Motor neuron (in vitro differentiated cells): Measurements from ENCODE around the gene MCF2. TPM values are rescaled to one million over a fixed set of nuclear protein-coding genes. Genes with fewer than 3 reads are reported as not detected.
A peak's percentile ranks its signal among the peaks of the same experiment; 100 is the strongest.
"Not testable (repeated sequence)": the region's sequence is repeated elsewhere in the genome, so short reads cannot be mapped to it uniquely, and the experiment has no call there.

ENCODE experiments used
- ATAC-seq, 8 experiments: fragments of 200-7000 bp; cut with Tn5 transposase; replicated peaks in 6 of 8; 2 replicates each; pipeline ENCODE4 v1.8.0; 2021; ENCODE audit warnings: mild to moderate bottlenecking in 8 of 8, moderate library complexity in 8 of 8
- H3K27ac ChIP-seq, 2 donors: fragments of 250-450 bp; sonication (Bioruptor Pico); 2 replicates each; pipeline ENCODE4 v1.9.0; 2021; ENCODE audit warnings: antibody characterized with exemption in 2 of 2, mild to moderate bottlenecking in 2 of 2, moderate library complexity in 1 of 2
- H3K4me1 ChIP-seq, 2 donors: fragments of 250-450 bp; sonication (Bioruptor Pico); replicated peaks in 1 of 2; 2 replicates each; pipeline ENCODE4 v1.6.1; 2021; ENCODE audit warnings: antibody characterized with exemption in 2 of 2, mild to moderate bottlenecking in 2 of 2, moderate library complexity in 1 of 2
- H3K4me3 ChIP-seq, 5 donors: fragments of 250-450 bp; sonication (Bioruptor Pico); 2 replicates each; pipeline ENCODE4 v1.9.0; 2021; ENCODE audit warnings: antibody characterized with exemption in 5 of 5, mild to moderate bottlenecking in 5 of 5, moderate library complexity in 4 of 5
- WGBS, 10 experiments: fragments of 450-650 bp; shearing (Covaris generic); methylation state at CpG; one replicate each; pipeline ENCODE4 v1.0.0; 2022; 5-methylcytosine and 5-hydroxymethylcytosine counted together
- in situ Hi-C, 9 experiments: fragments of 400-800 bp; cut with MboI; loops; one replicate each; pipeline ENCODE4 v1.15.0; 2021; ENCODE audit warnings: low sequenced_read_pairs in 9 of 9, low pct_unique_long_range_greater_than_20kb in 2 of 9; ENCODE audit not compliant: unreplicated experiment in 9 of 9
- total RNA-seq, 8 experiments: library from RNA; unstranded; fragments of 300-600 nt; gene quantifications; 2 replicates each; pipeline versions ENCODE4 v1.2.3 to v1.2.4, GENCODE V29; 2022

MCF2 gene
- total RNA-seq, 8 experiments from 2014 or later = 0.09 to 4.3 (median 2.6) TPM; not detected in 2

- in situ Hi-C loops = no loop called here
- peak in 7 of 8 experiments; percentile 42 to 74 (median 66) for ATAC-seq
- Histone ChIP-seq H3K4me3 (peak overlapping the region; percentile 24 to 34 (median 29)), H3K4me1 (no peaks in the 10 kb centered on the region), H3K27ac (no peak overlapping the region)
- 54% methylated on average over 7 of the region's 52 CpGs; no CpG with 5 or more reads in 9 of the 10 experiments for WGBS, 10 experiments
These were observed 16.0 kb downstream of the MCF2 start for GRCh38 chrX:139691843-139692505.

GRCh38 chrX:139691493-139691842 lies 16.5 kb downstream of the MCF2 start:
- H3K4me1 ChIP-seq = no peaks in the 10 kb centered on the region
- H3K4me3 ChIP-seq = peak overlapping the region; percentile 24 to 34 (median 29)
- in situ Hi-C loops = no loop called here
- no CpG with 5 or more reads among the region's 23 CpGs for WGBS, 10 experiments
- ATAC-seq = peak in 7 of 8 experiments; percentile 16 to 71 (median 58)
- no peak overlapping the region for H3K27ac ChIP-seq

GRCh38 chrX:139685175-139685574 lies 22.8 kb downstream of the MCF2 start:
- WGBS, 10 experiments = 0 to 100% (median 65%) methylated on average over 1 to 4 of the region's 7 CpGs; no CpG with 5 or more reads in 6 of the 10 experiments
- H3K4me3 ChIP-seq, H3K4me1 ChIP-seq, H3K27ac ChIP-seq, in situ Hi-C loops, ATAC-seq: not testable (repeated sequence)

- Histone ChIP-seq H3K27ac (no peak overlapping the region), H3K4me3 (no peak overlapping the region), H3K4me1 (no peaks in the 10 kb centered on the region)
- in situ Hi-C loops = no loop called here
- ATAC-seq = no peak
- WGBS, 10 experiments = 0 to 100% (median 36%) methylated on average over 1 to 3 of the region's 3 CpGs; no CpG with 5 or more reads in 5 of the 10 experiments
These were observed 27.6 kb downstream of the MCF2 start for GRCh38 chrX:139680356-139680755.

GRCh38 chrX:139647597-139647996 lies 60.4 kb downstream of the MCF2 start:
- in situ Hi-C loops = no loop called here
- H3K4me1 ChIP-seq = no peaks in the 10 kb centered on the region
- WGBS, 10 experiments = 0 to 100% (median 21%) methylated on average over 1 to 2 of the region's 3 CpGs; no CpG with 5 or more reads in 6 of the 10 experiments
- ATAC-seq = no peak
- no peak overlapping the region for H3K27ac ChIP-seq
- H3K4me3 ChIP-seq = no peak overlapping the region

GRCh38 chrX:139642241-139642927 lies 65.6 kb downstream of the MCF2 start:
- in situ Hi-C loops = no loop called here
- WGBS, 10 experiments = 0 to 33% (median 8%) methylated on average over 1 to 9 of the region's 10 CpGs; no CpG with 5 or more reads in 4 of the 10 experiments
- Histone ChIP-seq H3K27ac (peak overlapping the region in 1 of 2 donors; percentile 51), H3K4me1 (peaks cover 0 to 4% of the 10 kb centered on the region in 2 donors), H3K4me3 (peak overlapping the region; percentile 21 to 57 (median 37))
- ATAC-seq = peak in 7 of 8 experiments; percentile 26 to 97 (median 90)

GRCh38 chrX:139640259-139640658 lies 67.7 kb downstream of the MCF2 start:
- in situ Hi-C loops = no loop called here
- Histone ChIP-seq H3K27ac (no peak overlapping the region), H3K4me1 (peaks cover 0 to 4% of the 10 kb centered on the region in 2 donors), H3K4me3 (no peak overlapping the region)
- WGBS, 10 experiments = 20 to 60% (median 29%) methylated on average over 1 to 2 of the region's 2 CpGs; no CpG with 5 or more reads in 6 of the 10 experiments
- ATAC-seq = no peak

- no peak for ATAC-seq
- peaks cover 0 to 4% of the 10 kb centered on the region in 2 donors for H3K4me1 ChIP-seq
- no peak overlapping the region for H3K4me3 ChIP-seq
- H3K27ac ChIP-seq = no peak overlapping the region
- in situ Hi-C loops = no loop called here
- 25 to 100% (median 71%) methylated on average over 1 to 7 of the region's 8 CpGs; no CpG with 5 or more reads in 6 of the 10 experiments for WGBS, 10 experiments
These were observed 68.7 kb downstream of the MCF2 start for GRCh38 chrX:139639253-139639652.

- in situ Hi-C loops = no loop called here
- 0 to 18% methylated on average over 1 of the region's 1 CpG; no CpG with 5 or more reads in 8 of the 10 experiments for WGBS, 10 experiments
- Histone ChIP-seq H3K4me3 (no peak overlapping the region), H3K27ac (no peak overlapping the region), H3K4me1 (no peaks in the 10 kb centered on the region)
- no peak for ATAC-seq
These were observed 107.9 kb downstream of the MCF2 start for GRCh38 chrX:139600105-139600504.

GRCh38 chrX:139596068-139596467 lies 111.9 kb downstream of the MCF2 start:
- 17 to 80% (median 45%) methylated on average over 1 to 3 of the region's 4 CpGs; no CpG with 5 or more reads in 6 of the 10 experiments for WGBS, 10 experiments
- ATAC-seq = no peak
- in situ Hi-C loops = no loop called here
- Histone ChIP-seq H3K4me3 (no peak overlapping the region), H3K27ac (no peak overlapping the region), H3K4me1 (no peaks in the 10 kb centered on the region)

- H3K4me1 ChIP-seq = no peaks in the 10 kb centered on the region
- no peak overlapping the region for H3K27ac ChIP-seq
- WGBS, 10 experiments = 0 to 80% (median 20%) methylated on average over 1 to 5 of the region's 5 CpGs; no CpG with 5 or more reads in 3 of the 10 experiments
- no peak overlapping the region for H3K4me3 ChIP-seq
- in situ Hi-C loops = no loop called here
- ATAC-seq = peak in 1 of 8 experiments; percentile 94
These were observed 122.4 kb downstream of the MCF2 start for GRCh38 chrX:139585613-139586012.

GRCh38 chrX:139581068-139581467 lies 126.9 kb downstream of the MCF2 start:
- no peaks in the 10 kb centered on the region for H3K4me1 ChIP-seq
- H3K27ac ChIP-seq = no peak overlapping the region
- no peak overlapping the region for H3K4me3 ChIP-seq

GRCh38 chrX:139566981-139567380 lies 141.0 kb downstream of the MCF2 start:
- in situ Hi-C loops = loop anchor here in 4 of 9 experiments (25.0 kb wide), 1 partner anchor 805 kb away; no protein-coding TSS in a partner anchor
- Histone ChIP-seq H3K4me3 (no peak overlapping the region), H3K27ac (no peak overlapping the region), H3K4me1 (no peaks in the 10 kb centered on the region)
- ATAC-seq = no peak
- 20 to 43% methylated on average over 1 of the region's 1 CpG; no CpG with 5 or more reads in 8 of the 10 experiments for WGBS, 10 experiments

More at GRCh38 chrX:139581068-139581467, 126.9 kb downstream of the MCF2 start:
- in situ Hi-C loops = no loop called here
- ATAC-seq = no peak
- 0 to 79% (median 54%) methylated on average over 1 to 4 of the region's 4 CpGs; no CpG with 5 or more reads in 7 of the 10 experiments for WGBS, 10 experiments
